Ecto neural progenitor cell (in vitro differentiated cells): ENCODE results near the gene TASOR.

Source experiments
- DNase-seq: peaks from one replicate; pipeline ENCODE4 v3.0.0-alpha.2; 2018; ENCODE audit warnings: low spot score

The TASOR gene

GRCh38 chr3:56682462-56683121 lies 473 bp downstream of the TASOR start:
- peak; percentile 86 for DNase-seq

- DNase-seq = peak; percentile 81
These were observed 1.0 kb downstream of the TASOR start for GRCh38 chr3:56681984-56682461.

- no peak for DNase-seq
These were observed 2.9 kb downstream of the TASOR start for GRCh38 chr3:56680054-56680580.

GRCh38 chr3:56677286-56677685 lies 5.8 kb downstream of the TASOR start:
- no peak for DNase-seq

- no peak for DNase-seq
These were observed 9.1 kb downstream of the TASOR start for GRCh38 chr3:56673781-56674457.

GRCh38 chr3:56667973-56668579 lies 15.0 kb downstream of the TASOR start:
- no peak for DNase-seq

GRCh38 chr3:56664823-56665222 lies 18.2 kb downstream of the TASOR start:
- no peak for DNase-seq

GRCh38 chr3:56655709-56656108 lies 27.4 kb downstream of the TASOR start:
- no peak for DNase-seq

GRCh38 chr3:56654460-56654859 lies 28.6 kb downstream of the TASOR start:
- no peak for DNase-seq

- no peak for DNase-seq
These were observed 37.7 kb downstream of the TASOR start for GRCh38 chr3:56645407-56645806.

- DNase-seq = no peak
These were observed 49.2 kb downstream of the TASOR start for GRCh38 chr3:56633602-56634535.
